Activated CD4-positive, alpha-beta T cell treated with anti-CD3 and anti-CD28 coated beads, Interleukin-2, amount 50 U/mL, for 16 hours (primary cell): Measurements from ENCODE around the gene MIPOL1.

Source experiments
- DNase-seq: peaks from one replicate; pipeline ENCODE4 v3.0.0-alpha.2; 2020

Gene MIPOL1

DNA sequence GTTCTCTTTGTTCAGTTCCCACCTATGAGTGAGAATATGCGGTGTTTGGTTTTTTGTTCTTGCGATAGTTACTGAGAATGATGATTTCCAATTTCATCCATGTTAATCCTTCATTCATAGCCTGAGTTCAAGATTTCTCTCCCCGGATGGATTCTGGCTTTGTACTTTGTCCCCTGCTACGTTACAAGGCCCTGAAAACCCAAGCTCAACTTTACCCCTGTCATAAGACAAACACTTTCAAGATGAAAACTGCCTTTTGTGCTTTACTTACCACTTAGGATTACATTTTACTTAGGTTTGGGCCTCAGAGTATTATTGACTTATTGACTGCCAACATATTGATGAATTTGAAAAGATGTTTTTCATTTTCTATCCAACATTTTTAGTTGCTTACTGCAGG is 361.0 kb downstream of the MIPOL1 start:
- no peak for DNase-seq

DNA sequence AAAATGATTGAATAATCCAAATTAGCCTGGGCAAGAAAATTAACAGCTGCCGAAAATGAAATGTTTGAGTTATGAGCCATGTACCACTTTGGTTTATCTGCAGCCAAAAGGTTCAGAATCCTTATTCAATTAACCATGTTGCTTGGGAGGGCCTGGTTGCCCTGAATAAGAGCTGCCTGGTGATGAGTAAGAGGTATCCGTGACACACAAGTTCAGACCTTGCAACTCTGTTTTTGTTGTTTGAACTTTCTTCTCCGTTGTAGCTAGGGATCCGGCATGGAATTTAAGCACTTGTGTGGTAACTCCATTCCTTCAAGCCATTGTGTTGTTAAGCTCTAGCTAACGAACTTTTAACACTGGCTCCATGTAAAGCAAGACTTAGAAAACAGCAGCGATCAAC is 361.6 kb downstream of the MIPOL1 start:
- DNase-seq: no peak

DNA sequence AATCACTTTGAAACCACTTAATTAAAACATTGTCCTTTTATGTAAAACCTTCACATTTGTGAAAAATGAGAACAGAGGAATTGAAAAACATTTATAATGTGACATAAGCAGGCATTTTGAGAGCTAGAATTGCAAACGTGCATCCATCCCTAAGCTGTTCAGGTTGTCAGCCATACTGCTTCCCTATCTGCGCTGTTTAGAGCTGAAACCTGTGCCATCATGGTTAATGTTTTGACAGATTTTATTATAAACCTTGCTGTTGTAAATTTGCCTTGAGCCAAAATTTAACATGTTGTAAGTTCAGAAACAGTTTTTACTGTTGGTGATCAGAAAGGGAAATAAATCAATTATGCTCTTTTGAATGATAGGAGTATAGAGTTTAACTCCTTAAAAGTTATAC is 365.5 kb downstream of the MIPOL1 start:
- DNase-seq: no peak

DNA sequence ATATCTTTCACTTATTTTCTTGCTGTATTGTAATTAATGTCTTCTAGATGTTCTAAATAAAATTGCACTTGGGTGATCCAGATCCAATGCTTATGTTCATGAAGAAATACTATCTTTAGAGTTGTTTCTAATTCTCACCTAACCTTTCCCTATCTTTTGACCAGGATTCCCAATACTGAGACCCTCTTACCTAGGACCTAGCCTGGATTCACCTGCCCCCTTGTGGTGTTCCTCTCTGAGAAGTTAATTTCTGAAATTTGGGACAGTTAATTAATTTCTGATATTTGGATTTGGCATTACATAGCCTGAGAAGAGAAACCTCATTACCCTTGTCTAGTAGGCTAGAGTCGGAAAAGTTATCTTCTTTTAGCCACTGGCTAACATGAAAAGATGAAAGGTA is 367.8 kb downstream of the MIPOL1 start:
- DNase-seq: no peak

DNA sequence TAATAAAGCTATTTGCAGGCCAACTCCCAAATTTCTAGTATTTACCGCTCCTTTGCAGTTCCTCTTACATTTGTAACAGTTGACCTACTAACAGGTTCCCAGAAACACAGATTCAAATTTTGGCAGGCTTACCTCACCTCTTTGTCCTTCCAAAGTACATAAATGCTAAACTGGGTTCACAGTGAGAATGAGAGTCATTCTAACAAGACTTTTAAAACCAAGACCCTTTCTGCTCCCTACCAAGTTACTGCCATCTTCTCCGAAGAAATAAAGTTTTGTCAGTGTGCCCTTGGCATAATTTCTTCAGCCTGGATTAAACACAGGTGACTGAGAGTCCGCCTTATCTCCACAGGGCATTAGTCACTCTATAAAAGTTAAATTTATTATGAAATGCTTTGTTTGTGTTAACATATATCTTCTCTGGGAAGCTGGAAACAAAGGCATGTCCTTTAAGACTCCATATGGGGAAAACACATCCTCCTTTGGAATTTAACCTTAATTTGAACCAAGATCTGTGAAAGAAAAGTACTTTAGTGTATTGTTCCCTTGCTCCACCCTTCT is 369.2 kb downstream of the MIPOL1 start:
- DNase-seq: no peak

DNA sequence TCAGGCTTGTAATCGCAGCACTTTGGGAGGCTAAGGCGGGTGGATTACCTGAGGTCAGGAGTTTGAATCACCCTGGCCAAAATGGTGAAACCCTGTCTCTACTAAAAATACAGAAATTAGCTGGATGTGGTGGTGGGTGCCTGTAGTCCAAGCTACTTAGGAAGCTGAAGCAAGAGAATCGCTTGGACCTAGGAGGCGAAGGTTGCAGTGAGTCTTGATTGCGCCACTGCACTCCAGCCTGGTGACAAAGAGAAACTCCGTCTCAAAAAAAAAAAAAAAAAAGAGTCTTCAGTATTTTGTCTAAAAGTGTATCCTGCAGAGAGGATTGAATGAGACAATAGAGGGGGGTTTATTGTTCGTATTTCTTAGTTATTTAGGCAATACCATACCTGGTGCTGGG is 372.0 kb downstream of the MIPOL1 start:
- no peak for DNase-seq

DNA sequence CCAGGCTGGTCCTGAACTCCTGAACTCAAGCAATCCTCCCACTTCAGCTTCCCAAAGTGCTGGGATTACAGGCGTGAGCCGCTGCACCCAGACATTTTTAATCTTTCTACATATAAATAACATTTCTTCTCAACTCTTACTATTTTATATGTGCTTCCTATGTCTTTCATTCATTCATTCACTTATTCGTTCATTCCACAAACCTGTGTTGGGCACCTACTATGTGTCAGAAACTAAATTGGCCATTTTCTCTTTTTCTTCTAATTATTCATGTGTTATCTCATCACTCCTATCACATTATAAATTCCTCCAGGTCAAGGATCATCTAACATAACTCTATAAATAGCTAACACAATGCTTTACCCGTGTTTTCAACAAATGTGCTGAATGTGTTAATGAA is 373.7 kb downstream of the MIPOL1 start:
- DNase-seq: no peak

DNA sequence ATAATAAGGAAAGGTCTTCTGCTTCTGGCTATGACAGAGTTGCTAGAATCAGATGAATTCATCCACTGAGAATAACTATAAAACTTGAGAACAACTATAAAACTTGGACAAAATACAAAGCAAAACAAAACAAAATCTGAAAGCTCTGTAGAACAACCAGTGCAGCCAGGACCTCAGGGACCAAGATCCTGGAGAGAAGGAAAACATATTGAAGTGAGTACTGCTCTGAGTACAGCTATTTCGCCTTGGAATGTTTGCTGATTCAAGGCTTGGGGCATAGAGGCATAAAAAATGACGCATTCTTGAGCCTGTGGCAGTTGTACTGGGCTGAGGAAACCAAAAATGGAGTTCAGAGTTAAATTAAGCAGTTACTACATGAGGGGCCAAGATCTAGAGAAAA is 375.6 kb downstream of the MIPOL1 start:
- no peak for DNase-seq

DNA sequence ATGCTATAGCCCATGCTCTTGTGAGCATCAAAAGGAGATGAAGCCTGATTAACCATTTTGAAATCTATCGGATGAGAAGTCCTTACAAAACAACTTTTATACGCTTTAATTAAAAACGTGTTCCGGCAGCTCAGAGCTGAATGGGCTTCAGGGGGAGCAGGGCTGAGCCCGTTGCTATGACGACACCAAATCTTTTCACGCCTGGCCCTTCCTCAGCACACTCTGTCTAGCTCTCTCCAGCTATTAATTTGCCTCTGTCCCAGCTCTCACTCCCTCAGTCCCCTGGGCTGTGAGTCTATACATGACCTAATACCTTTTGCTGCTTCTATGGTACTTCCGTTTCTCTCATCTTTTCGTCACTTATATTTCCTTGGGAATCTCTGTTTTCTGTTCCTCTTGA is 381.5 kb downstream of the MIPOL1 start:
- no peak for DNase-seq

DNA sequence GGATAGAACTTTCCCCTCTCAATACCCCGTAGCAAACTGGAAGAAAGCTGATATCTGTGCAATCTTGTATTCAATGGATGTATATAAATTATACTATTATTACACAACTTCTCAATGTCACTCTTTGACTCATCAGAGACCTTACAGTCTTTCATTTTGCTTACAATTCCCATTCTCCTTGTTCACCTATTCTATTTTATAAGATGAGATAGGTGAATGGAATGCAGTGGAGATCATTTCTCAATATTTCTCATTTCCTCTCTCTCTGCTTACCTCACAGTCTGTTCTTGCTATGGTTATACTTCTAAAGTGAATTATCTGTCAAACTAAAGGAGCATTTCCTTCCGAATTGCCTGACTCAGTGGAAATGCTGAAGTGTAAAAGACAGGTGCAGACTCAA is 382.4 kb downstream of the MIPOL1 start:
- no peak for DNase-seq

DNA sequence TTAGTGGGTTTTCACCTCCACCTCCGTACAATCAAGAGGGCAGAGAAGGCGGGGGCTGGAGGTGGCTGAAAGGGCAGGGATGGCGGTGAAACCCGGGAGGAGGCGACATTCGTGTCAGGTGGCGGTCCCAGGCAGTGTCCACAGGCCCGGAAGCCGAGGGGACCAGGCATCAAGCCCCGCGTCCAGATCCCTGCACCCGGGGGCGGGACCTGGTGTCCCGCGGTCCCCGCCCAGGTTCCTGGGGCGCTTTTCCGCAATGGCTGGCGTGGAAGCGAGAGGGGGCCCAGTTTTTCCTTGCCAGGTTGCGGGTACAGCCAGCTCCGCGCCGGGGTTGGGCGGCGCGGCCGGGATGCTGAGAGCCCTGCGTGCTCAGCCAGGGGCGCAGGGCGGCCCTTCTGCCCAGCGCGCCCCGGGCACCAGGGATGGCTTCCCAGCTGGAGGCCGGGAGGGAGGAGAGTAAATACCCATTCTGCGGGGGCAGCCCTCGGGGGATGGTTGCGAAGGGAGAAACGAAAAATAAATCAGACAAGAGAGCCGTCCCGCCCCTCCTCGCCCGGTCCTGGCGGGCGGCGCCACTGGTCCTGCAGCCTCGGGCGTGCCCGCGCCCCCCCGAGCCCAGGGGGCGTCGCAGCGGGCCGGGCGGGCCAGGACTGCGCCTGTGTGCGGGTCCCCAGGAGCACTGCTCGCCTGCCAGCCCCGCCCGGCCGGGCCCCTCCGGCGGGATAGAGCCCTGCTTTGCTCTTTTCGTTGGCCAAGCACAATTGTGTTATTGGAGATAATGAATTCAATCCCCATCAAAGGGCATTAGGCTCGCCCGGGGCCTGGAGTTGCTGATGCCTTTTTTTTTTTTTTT is 385.8 kb downstream of the MIPOL1 start:
- no peak for DNase-seq

DNA sequence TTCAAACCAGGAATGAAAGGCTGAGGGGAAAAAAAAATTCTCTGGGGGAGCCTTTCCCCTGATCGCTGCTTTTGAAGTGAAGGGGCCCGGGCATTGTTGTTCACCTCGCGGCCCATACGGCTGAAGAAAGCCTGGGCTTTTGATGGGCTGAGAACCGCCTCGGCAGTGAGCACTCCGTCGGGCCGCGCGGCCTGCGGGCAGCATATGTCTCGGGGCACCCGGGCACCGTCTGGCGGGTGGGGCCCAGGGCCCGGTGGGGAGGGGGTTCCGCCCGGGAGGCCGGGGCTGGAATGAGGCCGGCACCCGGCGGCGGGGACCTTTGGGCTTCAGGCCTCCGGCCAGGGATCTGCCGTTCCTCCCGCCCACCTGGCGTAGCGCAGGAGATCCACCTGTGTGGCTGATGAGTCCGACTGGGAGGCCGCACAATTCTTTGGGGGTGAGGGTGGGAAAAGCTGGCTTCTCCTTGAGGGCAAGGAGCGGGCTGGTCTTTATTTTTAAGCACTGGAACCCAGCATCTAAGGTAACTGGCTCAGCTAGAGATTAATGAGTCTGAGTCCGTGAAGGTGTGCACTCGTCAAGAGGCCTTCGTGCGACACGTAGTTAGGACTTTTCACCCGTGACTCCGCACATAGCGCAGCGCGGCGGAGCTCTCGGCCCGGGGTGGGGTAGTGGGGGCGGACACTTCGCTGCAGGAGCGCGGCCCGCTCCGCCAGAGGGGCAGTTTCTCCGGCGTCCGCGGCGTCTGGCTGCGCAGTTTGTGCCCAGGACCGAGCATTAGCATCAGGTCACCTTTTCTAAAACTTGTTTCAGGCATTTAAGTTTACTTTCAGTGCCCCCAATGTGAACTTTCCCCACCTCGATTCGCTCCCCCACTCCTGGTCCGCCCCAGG is 386.7 kb downstream of the MIPOL1 start:
- no peak for DNase-seq

DNA sequence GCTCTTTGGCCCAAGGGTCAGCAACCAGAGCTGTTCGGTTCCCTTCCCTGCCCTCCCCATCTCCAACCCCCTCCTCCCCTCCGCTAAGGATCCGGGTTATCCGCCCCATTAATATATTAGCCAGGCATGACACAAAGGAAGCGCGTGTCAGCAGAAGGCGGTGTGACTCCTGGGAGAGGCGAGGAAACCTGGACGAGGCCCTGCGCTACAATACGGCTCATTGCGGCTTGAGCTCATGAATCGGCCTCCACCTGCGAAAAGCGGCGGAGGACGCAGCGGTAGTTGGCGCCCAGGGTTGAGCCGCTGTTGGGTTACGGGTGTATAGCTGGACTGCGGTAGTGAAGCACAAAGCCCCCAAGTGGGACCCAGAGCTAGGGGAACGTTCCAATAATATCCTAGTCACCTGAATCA is 387.4 kb downstream of the MIPOL1 start:
- no peak for DNase-seq

DNA sequence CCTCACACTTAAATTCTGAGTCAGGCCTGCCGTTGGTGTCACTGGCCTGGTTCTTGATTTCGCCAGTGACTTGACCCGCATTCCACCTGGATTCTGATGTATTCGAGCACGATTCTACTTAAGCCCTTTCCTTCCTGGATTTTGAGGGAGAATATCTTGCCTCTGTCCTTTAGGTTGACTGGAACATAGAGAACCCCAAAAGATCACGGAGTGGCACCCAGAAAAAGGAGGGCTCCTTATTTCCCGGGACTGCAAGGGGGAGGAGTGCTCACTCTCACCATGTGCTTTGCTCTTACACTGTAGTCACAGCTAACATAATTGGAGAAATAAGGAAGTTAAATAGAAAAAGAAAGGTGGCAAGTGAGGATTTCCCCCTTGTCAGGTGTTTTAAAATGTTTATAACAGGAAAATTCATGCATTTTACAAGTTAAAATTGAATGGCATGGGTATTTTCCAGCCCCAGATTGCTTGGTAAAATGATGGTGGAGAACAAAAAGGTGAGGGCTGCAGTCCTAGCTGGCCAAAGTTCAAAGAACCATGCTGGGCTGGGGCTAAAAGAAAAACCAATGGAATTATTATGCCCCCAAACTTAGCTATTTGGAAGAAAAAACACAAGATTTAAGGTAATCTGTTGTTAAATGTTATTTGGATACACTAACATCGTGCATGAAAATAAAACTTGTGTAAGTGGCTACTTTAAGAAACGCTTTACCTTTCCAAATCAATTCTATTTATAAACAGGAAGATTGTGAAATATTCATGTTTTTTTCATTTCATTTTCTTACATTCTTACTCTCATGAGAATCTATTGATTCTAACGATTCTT is 388.4 kb downstream of the MIPOL1 start:
- no peak for DNase-seq

DNA sequence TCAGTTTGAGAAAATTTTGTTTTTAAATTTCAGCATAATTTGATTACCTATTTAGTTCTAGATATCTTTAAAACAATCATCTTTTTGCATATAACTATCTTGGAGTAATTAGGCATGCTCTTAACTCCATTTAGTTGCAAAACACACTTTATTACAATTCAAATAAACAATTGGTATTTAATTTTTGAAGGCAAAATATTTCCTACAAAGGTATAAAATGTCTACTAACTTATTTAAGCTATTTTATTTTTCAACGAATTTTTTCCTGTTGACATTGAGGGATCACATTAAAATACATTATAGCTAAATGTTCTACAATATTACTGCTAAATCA is 389.0 kb downstream of the MIPOL1 start:
- DNase-seq: no peak

DNA sequence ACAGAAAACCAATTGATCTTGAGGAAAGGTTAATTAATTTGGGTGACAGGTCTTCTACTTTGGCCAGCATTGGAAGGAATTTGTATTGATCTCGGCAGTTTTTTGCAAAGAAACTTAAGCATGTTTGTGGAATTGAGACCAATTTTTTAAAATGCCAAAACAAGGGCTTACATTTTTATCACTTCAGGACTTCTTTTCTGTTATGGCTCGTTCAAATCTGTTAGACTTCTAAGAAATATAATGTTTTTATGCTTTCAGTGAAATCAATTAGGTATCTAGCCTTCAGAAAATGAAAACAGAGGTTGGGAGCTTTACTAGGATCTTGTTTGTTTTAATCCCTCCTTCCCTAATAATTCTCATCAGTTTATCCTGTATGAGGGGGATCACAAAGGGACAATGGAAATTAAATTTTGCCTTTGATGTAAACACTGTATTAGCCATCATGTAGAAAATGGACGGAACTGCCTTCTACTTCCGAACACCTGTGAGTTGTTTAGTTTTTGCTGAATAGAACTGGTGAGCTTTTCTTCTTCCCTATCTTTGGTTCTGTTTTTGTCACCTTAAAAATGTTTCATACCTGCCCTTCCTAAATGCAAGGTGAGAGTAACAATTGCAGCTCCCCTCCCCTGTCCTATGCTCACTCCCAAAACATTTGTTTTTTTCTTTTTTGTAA is 389.5 kb downstream of the MIPOL1 start:
- no peak for DNase-seq

DNA sequence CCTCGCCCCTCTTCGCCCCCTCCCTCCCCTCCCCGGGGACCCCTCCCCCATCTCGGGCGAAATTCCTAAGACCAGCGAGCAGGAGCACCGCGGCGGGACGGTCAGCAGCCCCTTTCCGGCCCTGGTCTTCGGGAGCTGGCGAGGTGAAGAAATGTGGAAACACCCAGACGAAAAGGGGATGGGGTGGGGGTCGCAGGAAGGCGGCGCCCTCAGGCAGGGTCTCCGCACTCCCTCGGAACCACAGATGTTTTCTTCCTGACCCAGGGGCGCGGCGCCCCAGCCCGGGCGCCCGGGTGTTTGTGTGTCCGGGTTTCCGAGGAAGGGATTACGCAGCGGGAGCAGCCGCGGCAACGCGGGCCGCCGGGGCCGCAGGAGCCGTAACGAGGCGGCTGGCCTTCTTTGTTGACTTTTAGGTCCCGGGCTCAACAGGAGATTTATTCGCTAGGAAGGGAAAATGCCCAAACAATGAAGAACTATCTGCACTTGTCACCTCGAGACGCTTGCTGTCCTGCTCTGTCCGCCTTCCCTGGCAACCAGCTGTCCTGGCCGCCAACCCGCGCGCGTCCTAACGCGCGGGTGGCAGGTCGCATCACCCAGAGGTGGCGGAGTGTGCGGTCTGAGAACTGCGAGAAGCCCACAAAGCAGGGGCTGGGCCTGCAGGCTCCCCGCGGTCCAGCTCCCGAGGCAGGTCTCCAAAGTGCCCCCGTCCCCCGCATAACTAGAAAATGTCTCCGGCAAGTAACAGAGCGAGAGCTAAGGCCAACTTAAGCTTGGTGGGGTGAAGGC is 390.3 kb downstream of the MIPOL1 start:
- DNase-seq: no peak

DNA sequence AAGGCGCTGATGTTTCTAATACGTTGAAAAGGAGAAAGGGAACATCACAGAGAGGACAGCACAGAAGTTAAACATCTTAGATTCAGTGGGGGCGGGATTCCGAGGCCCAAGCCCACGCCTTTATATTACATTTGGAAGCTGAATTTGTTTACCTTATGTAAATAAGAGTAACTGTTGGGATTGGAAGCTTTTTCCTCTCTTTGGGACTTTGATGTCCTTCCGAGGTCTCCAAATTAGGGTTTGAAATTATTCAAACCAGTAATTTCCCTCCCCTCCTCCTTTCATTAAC is 390.9 kb downstream of the MIPOL1 start:
- DNase-seq: no peak

DNA sequence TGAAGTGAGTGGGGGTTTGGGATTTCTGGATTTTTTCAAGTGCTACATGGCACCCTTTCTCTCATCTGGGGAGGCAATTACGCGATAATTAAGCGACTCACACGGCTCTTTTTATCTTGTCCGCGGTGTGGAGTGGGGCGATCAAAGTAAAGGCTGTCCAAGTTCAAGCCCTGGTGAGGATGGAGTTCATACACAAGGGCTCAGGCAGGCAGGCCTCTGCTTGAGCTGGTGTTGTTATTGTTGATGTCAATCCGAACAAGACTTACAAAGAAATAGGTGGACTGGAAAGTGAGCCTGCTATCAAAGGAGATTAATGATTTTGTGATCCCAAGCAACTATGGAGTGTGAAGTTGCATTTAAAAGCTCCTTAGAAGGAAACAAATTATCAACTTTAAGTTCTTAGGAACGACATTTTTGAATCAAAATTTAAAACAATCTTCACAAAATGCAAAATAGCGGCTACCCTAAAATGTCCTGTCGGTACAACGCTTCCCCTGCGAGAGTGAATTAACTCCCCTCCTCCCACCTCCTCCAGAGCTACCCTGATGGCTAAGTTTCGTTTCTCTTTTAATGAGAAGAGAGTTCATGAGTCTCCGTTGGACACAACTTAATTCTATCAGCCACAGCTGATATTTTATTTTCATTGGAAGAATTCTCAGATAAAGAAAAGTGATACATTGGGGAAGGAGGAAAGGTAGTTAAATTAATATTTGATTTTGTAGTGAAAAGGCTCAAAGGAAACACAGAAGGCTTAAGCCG is 391.4 kb downstream of the MIPOL1 start:
- DNase-seq: no peak

DNA sequence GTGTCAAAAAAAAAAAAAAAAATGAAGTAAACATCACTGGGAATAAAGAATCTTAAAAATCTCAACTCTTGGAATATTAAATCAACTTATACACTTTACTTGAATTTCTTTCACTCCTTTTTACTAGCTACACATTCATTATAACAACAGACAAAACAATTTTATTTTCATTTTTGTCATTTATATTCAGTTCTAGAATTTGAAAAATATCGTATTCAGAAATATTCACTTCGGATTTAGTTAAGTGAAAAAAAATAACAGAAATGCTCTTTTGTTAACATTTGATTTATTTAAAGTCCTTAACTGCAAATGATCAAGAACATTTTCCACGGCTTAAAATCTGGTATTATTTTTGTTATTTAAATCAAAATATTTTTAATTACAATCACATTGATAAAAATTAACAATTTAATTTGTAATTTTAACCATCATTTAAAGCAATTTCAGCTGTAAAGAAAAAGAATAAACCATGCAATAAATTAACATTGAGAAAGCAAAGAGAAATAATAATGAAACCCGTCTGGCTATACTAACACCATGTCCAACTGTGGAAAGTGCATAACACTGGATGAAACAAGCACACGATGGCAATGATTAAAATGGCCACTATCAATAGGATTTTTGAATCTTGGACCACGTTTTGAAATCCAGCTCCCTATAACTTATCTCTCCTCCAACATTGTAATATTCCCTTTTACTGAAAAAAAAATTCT is 392.1 kb downstream of the MIPOL1 start:
- DNase-seq: no peak
